Ecto neural progenitor cell (in vitro differentiated cells): ENCODE results near the gene ERVFRD-1.
A peak's percentile ranks its signal among the peaks of the same experiment; 100 is the strongest.
"Not testable (repeated sequence)": the region's sequence is repeated elsewhere in the genome, so short reads cannot be mapped to it uniquely, and the experiment has no call there.

Source experiments
- DNase-seq: peaks from one replicate; pipeline ENCODE4 v3.0.0-alpha.2; 2018; ENCODE audit warnings: low spot score

Gene ERVFRD-1

DNA sequence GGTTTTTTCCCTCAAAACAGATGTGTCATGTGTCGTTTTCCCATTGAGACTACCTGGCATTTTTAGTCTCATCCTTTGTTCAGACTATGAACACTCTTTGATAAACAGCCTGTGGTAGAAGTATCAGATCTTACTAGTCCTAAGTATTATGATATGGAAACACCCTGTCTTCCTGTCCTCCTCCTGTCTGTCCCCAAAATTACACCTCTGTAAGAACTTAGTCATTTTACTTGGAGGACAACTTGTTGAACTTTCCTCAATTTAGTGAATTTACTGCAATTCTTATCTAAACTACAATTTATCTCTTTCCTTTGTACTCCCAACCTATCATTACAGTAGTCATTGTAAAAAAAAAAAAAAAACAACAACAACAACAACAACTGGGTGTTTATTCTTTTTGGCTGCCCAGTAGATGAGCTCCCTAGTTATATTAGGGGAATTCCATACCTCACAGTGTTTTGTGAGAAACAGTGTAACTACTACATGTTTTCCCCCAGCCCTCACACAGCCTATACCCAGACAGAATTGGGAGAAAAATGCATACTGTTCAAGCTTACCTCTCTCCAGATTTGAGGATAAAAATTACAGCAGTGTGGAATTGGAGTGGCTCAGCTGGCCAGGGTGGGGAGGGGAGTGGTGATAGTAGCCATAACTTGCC lies 18.5 kb upstream of the ERVFRD-1 start:
- no peak for DNase-seq

DNA sequence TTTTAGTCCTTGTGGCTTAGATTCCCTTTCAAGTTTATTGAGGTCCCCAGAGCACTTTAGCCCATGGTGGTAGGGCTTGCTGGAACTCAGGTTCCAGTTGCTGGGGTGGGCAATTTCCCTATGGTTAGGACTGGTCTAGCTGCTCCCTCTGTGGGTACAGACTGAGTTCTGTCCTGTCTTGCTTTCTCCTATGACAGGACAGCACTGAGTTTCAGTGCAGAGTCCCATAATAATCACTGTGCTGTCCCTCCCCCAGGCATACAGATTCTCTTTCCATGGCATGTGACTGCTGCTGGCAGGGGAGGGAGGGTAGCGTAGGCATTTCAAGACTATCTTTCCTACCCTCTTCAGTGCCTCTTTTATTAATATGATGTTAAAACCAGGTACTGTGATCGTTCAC lies 17.1 kb upstream of the ERVFRD-1 start:
- DNase-seq: peak; percentile 22

DNA sequence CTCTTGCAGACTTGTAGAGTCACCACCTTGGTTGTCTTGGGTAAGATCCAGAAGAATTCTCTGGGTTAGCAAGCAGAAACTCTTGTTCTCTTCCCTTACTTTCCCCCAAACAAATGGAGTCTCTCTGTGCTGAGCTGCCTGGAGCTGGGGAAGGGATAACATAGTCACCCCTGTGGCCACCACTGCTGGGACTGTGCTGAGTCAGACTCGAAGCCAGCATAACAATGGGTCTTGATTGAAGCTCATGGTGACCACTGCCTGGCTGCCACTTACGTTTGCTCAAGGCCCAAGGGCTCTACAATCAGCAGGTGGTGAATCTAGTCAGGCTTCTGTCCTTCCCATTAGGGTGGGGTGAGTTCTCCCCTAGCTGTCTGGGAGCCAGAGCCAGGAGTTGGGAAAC lies 15.4 kb upstream of the ERVFRD-1 start:
- peak; percentile 19 for DNase-seq

DNA sequence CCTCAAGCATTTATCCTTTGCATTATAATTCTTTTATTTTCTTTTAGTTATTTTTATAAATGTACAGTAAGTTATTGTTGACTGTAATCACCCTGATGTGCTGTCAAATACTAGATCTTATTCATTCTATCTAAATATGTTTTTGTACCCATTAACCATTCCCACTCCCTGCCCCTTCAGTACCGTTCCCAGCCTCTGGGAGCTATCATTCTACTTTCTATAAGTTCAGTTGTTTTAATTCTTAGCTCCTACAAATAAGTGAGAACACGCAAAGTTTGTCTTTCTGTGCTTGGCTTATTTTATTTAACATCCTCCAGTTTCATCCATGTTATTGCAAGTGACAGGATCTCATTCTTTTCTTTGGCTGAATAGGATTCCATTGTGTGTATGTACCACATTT lies 12.5 kb upstream of the ERVFRD-1 start:
- no peak for DNase-seq

DNA sequence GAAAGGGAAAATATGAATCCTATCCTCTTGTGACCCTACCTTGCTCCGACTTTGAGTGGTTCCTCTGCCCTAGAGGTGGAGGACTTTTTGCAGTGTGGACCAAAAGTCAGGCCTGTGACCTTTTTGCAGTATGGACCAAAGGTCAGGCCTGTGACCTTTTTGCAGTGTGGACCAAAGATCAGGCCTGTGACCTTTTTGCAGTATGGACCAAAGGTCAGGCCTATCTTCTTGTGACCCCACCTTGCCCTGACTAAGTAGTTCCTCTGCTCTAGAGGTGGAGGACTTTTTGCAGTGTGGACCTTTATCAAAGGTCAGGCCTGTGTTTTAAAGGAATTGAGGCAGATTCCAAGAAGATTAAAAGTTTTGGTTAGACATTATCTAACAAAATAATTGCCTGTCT lies 10.9 kb upstream of the ERVFRD-1 start:
- DNase-seq: no peak

DNA sequence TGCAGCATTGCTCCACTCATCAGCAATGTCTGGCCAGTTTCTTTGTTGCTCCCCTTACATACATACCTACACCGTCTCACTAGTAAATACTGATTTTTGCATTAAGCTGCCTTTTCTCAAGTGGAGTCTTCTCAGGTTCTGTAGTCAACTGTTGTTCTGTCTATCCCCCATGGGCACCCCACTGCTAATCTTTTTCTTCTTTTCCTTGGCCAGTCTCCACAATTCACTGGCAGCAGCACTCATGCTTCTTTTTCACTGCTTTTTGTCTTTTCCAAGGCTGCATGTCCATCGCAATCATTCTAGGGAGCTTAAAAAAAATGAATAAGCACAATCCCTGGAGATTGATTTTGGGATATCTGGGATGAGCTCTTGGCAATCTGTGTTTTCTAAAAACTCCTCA lies 10.3 kb upstream of the ERVFRD-1 start:
- no peak for DNase-seq

DNA sequence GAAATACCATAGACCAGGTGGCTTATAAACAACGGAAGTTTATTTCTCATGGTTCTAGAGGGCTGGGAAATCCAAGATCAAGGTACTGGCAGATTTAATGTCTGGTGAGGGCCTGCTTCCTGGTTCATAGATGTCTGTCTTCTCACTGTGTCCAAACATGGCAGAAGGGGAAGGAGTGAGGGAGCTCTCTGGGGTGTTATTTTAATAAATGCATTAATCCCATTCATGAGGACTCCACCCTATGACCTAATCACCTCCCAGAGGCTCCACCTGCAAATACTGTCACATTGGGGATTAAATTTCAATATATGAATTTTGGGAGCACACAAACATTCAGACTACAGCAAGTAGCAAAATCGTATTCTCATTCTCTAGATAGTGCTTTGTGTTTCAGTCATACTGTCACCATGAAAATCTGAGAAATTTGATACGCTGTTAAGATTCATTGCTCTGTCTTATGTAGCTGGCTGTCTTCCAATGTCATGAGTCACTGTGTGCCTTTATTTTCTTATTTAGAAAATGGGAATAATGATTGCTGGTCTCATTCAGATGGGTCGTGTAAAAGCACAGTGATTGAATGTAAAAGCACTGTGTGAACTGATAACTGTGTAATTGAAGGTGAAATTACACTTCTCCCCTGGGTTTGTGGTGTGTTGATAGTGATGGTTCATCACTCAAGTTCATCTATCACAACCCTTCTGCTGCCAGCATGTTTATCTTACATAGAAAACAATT lies 8.9 kb upstream of the ERVFRD-1 start:
- no peak for DNase-seq

DNA sequence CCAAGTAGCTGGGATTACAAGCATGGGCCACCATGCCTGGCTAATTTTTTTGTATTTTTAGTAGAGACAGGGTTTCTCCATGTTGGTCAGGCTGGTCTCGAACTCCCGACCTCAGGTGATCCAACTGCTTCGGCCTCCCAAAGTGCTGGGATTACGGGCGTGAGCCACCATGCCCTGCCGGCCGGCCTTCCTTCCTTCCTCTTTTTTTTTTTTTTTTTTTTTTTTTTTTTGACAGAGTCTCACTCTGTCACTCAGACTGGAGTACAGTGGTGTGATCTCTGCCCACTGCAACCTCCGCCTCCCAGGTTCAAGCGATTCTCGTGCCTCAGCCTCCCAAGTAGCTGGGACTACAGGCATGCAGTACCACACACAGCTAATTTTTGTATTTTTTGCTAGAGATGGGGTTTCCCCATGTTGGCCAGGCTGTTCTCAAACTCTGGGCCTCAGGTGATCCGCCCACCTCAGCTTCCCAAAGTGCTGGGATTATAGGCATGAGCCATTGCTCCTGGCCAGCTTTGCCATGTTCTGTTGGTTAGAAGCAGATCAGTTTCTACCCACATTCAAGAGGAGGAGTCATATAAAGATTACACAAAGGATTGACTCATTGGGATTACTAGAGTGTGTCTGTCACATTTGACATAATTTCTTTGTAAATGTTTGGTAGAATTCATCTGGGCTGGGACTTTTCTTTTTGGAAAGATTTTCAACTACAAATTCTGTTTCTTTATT lies 4.4 kb upstream of the ERVFRD-1 start:
- not testable (repeated sequence) for DNase-seq

DNA sequence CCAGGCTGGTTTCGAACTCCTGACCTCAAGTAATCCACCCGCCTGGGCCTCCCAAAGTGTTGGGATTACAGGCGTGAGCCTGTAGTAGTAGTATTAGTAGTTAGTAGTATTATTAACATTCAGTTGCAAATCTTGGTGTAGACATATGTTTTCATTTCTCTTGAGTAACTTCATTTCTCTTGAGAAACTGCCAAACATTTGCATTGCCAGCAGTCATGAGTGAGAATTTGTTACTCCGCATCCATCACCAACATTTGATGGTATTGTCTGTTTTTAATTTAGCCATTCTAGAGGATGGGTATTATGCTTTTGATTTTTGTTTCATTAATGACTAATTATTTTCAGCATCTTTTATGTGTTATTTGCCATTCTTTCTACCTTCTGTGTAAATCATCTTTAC lies 1.5 kb upstream of the ERVFRD-1 start:
- DNase-seq: no peak

DNA sequence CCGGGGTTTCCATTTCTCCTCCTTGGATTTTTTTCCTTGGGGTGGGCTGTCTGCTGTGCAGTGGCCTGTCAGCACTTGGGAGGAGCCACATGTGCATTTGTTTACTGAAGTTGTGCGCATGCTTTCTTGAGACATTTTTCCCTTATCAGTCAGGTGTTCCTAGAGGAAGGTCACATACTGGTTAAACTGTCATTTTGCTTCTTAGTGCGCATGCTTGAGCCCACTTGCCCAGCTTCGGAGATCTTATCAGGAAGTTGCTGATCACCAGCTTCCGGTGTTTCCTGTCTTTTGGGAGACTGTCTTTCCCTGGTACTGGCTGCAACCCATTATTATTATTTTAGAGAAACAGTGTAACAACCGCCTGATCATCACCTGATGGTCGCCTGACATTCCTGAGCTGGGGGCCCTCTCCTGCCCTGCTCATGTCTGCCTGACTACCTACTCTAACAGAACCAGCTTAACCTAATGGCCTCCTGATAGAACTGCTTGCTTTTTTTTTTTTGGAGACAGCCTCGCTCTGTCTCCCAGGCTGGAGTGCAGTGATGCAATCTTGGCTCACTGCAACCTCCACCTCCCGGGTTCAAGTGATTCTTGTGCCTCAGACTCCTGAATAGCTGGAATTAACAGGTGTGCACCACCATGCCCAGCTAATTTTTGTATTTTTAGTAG lies 378 bp upstream of the ERVFRD-1 start:
- no peak for DNase-seq

DNA sequence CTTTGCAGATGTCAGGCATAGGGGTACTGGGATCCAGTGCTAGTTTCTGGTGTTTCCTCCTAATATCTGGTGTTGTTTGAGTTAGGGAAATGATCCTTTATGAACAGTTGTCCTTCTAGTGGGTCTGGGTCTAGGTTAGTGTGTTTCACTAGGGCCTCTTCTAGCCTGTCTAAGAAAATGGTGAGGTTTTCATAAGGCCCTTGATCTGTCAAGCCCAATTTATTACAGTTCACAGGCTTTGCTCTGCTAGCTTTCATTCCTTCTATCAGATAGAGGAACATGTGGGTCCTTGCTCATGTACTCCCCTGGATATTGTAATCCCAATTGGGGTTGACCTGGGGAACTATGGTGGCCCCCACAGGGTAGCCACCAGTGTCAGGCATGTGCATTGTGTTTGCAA lies 2.8 kb downstream of the ERVFRD-1 start:
- no peak for DNase-seq

DNA sequence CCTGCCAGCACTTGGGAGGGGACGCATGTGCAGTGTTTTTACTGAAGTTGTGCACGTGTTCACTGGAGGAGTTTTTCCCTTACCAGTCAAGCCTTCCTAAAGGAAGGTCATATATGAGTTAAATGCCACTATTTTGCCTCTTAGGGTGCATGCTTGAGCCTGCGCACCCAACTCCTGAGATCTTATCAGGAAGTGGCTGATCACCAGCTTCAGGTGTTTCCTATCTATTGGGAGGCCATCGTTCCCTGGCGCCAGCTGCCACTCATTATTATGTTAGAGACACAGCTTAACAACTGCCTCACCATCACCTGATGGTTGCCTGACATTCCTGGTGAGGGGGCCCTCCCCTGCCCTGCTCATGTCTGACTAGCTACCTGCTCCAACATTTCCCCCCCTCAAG lies 8.5 kb downstream of the ERVFRD-1 start:
- DNase-seq: no peak

DNA sequence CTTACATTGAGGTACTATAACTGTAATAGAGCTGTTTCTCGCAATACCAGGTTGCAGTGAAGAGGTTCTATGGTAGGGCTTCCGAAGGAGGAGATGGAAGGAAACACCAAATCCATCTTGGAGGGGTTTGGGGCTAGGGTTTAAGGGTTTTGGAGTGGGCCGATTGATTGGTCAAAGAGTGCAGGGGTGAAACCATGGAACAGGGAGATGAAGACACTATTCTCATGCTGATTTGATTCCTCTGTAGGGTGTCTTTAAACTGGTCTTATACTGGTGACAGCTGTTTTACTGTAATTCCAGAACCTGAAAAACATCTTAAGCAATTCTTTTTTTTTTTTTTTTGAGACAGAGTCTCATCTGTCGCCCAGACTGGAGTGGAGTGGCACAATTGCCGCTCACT lies 10.1 kb downstream of the ERVFRD-1 start:
- no peak for DNase-seq

DNA sequence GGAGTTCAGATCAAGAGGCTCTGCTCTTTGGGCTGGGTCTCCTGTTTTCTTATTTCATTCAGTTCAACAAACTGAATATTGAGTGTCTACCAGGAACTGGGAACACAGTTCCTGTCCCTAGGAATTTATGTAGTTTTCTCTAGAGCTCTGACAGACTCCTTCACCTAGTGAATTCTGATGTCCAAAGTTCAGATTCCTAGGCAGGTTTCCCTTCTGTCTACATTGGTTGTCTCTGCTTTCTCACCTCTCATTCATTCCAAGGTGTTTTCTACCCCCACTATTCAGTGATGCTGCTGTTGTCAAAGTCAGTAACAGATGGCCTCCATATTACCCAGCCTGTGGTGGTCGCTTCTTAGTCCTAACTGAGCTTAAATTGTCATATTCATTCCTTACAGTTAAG lies 13.5 kb downstream of the ERVFRD-1 start:
- DNase-seq: no peak

DNA sequence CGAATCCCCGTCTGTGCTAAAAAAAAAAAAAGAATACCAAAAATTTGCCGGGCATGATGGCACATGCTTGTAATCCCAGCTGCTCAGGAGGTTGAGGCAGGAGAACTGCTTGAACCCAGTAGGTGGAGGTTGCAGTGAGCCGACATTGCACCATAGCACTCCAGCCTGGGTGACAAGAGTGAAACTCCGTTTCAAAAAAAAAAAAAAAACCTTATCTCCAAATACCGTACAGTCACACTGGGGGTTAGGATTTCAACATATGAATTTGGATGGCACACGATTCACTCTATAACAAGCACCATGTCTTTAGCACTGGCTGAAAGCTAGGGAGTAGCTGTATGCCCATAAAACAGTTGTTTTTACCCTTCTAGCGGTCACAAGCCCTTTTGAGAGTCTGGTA lies 14.0 kb downstream of the ERVFRD-1 start:
- no peak for DNase-seq

DNA sequence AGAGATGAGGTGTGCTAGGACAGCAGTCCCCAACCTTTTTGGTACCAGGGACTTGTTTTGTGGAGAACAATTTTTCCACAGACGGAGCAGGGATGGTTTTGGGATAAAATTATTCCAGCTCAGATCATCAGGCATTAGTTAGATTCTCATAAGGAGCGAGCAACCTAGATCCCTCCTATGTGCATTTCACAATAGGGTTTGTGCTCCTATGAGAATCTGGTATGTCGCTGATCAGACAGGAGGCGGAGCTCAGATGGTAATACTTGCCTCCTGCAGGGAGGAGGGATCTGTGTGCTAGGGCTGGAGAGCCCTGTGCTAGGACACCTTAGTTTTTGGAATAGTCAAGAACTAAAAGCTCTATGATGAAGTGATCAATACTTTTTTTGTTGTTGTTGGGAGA lies 15.4 kb downstream of the ERVFRD-1 start:
- peak; percentile 52 for DNase-seq

DNA sequence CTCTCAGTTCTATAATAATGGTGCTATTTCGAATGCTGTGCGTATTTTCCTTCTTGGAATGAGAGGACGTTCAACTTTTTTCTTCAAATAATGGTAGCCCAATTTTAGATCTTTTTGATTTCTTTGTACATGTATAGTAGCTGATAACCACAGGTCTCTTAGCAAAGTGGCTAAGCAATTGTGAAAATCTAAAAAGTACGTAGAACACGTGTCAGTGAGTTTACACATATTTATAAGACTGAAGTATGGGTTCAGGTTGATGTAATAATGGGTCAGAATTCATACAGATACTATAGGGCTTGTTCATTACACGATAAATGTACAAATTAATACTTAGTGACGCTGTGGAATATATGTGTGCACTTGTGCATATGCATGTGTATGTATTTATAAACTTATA lies 16.6 kb downstream of the ERVFRD-1 start:
- DNase-seq: no peak

DNA sequence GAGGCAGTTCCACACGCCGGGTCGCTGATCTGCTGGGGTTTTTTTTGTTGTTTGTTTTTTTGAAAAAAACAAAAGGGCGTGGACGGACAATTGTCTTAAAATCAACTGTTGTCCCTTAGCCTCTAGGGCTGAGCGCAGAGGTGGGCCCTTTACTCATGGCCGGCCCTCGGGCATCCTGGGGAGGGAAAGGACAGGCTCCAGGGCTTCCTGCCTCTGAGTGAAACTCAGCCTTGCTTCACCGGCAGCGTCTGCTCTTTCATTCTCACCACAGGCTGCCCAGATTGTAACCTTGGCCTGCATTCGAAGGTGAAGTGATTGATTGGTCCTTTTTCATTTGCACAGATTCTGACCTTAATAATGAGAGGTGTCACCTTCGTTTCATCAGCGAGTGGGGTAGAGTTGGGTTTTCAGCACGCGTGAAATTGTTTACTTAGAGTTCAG lies 17.1 kb downstream of the ERVFRD-1 start:
- peak; percentile 58 for DNase-seq

DNA sequence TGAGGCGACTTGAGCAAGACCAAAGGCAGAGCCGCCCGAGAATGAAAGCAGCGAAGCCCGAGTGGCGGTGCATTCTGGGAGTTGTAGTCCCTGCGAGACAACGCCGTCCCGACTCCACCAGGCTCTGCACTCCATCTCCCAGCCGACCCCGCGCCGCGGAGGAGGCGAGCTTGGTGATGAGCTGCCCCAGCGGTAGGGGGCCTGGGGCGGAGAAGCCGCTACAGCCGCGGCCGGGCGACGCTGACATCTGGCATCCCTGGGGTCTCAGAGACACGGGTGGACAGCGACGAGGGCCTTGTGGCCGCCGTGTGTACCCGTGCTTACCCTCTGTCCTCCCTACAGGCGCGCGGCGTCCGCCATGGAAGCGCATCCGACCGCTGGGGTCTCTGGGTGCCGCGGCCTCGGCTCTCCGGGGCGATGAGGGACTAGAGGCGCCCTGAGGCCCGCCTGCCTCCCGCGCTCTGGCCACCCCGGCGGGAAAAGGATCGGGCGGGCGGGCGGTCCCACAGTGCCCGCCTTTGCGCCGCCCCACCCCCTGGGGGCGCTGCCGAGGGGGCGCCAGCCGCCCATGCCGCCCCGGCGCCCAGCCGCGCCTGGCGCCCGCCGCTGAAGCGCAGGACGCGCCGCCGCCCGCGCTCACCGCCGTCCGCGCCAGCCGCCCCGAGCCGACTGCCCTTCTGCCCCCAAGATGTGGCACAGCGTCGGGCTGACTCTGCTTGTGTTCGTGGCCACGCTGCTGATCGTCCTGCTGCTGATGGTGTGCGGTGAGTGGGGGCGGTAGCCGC lies 17.7 kb downstream of the ERVFRD-1 start, which contains the start of gene SMIM13:
Gene SMIM13 (plus strand): TSS at position 209 of the 785 bp plus-strand sequence. CDS start 480 bp downstream, at position 689.
- peak; percentile 99 for DNase-seq

DNA sequence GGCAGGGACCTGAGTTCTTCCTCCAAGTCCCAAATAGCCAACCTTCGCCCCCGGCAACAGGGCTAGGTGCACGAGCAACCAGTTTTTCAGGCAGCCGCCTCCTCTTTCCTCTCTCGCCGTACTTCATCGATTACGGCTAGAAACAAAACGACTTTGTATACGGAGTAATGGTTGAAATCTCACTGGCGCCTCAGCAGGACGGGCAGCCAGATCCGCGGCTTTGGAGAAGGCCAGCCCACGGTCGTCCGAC lies 18.2 kb downstream of the ERVFRD-1 start:
- DNase-seq: no peak

DNA sequence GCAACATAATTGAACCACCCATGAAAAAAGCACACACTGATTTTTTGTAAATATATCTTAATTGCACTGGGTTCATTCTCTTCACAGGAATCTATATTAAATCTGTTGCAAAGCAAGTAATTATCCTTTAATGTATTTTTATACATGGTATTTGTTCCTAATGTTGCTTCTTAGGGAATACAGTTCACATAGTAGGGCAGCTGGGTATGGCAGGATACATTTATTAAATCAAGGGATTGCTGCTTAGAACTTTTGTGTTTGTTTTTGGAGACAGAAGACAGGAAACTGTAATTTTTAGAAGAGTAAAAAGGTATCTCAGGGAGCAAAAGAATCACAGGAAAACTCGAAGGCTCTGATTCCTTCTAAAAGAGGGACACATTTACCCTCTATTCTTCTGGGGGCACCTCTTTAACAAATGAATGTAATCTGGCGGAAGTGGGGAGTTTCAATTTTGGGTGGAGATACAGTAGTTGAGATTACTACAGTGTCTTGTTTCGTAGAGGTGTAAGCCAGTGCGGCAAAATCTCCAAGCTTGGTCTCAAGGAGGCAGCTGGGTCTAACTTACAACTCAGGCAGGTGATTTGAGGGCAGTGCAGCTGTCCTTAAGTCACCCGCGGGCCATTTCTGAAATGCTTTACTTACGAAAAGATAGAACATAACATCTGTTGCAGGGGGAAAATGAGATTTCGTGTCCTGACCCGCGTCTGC lies 18.7 kb downstream of the ERVFRD-1 start:
- no peak for DNase-seq
